ENCODE results near the gene PRKCI. TPM values are rescaled to one million over a fixed set of nuclear protein-coding genes. Genes with fewer than 3 reads are reported as not detected.
"Not testable (repeated sequence)": the region's sequence is repeated elsewhere in the genome, so short reads cannot be mapped to it uniquely, and the experiment has no call there.

The PRKCI gene
- total RNA-seq, 1 experiment from 2014 or later: 62.8 TPM

GRCh38 chr3:170204023-170204472 lies 18.2 kb upstream of the PRKCI start:
- H3K9me3 Mint-ChIP-seq (ENCODE audit: unreplicated experiment): no peaks in the 10 kb centered on the region
- CTCF ChIA-PET: interaction anchor here (0.5 kb wide), 1 partner anchor 160 kb away, joined by 3 read pairs; no protein-coding TSS in a partner anchor
- intact Hi-C loops (cut with micrococcal nuclease): no loop called here
- POLR2A ChIA-PET: interaction anchor here (1.0 to 1.4 kb wide), 3 partner anchors 18 to 67 kb away, joined by 3 to 6 read pairs (median 3); partner anchors contain the start of genes PHC3 and PRKCI
- BruUV-seq (replicated peaks): no TSS peak
- no peak for TF ChIP-seq CTCF (IDR thresholded peaks at IDR 0.05; ENCODE audit: unreplicated experiment)
- H3K27ac Mint-ChIP-seq (ENCODE audit: low read depth, unreplicated experiment): no peak overlapping the region
- no peaks in the 10 kb centered on the region for H3K27me3 Mint-ChIP-seq (ENCODE audit: insufficient read depth, unreplicated experiment)
- H3K4me1 Mint-ChIP-seq (ENCODE audit: insufficient read depth, unreplicated experiment): no peaks in the 10 kb centered on the region
- DNase-seq (ENCODE audit: unreplicated experiment): no peak
- no peaks in the 10 kb centered on the region for H3K36me3 Mint-ChIP-seq (ENCODE audit: insufficient read depth, unreplicated experiment)
- H3K4me3 Mint-ChIP-seq (ENCODE audit: unreplicated experiment): no peak overlapping the region

DNA sequence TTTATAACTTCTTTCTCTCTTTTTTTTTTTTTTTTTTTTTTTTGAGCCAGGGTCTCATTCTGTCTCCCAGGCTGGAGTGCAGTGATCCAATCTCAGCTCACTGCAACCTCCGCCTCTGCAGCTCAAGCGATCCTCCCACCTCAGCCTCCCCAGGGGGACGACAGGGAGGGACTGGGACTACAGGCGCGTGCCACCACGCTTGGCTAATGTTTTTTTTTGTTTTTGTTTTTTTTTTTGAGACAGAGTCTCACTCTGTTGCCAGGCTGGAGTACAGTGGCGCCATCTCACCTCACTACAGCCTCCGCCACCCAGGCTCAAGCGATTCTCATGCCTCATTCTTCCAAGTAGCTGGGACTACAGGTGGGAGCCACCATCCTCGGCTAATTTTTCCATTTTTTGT lies 17.7 kb upstream of the PRKCI start:
- ChIA-PET CTCF (no interaction called here), POLR2A (interaction anchor here (1.4 kb wide), 1 partner anchor 23 kb away, joined by 3 read pairs; the partner anchor contains the start of gene PHC3)
- no peak overlapping the region for H3K27ac Mint-ChIP-seq (ENCODE audit: low read depth, unreplicated experiment)
- no peaks in the 10 kb centered on the region for H3K9me3 Mint-ChIP-seq (ENCODE audit: unreplicated experiment)
- DNase-seq (ENCODE audit: unreplicated experiment): no peak
- H3K4me3 Mint-ChIP-seq (ENCODE audit: unreplicated experiment): no peak overlapping the region
- intact Hi-C loops (cut with micrococcal nuclease): no loop called here
- H3K27me3 Mint-ChIP-seq (ENCODE audit: insufficient read depth, unreplicated experiment): no peaks in the 10 kb centered on the region
- no peak for TF ChIP-seq CTCF (IDR thresholded peaks at IDR 0.05; ENCODE audit: unreplicated experiment)
- no peaks in the 10 kb centered on the region for H3K36me3 Mint-ChIP-seq (ENCODE audit: insufficient read depth, unreplicated experiment)
- H3K4me1 Mint-ChIP-seq (ENCODE audit: insufficient read depth, unreplicated experiment): no peaks in the 10 kb centered on the region
- no TSS peak for BruUV-seq (replicated peaks)

- Mint-ChIP-seq H3K4me1 (ENCODE audit: insufficient read depth, unreplicated experiment) (no peaks in the 10 kb centered on the region), H3K27ac (ENCODE audit: low read depth, unreplicated experiment) (no peak overlapping the region), H3K27me3 (ENCODE audit: insufficient read depth, unreplicated experiment) (no peaks in the 10 kb centered on the region), H3K4me3 (ENCODE audit: unreplicated experiment) (no peak overlapping the region), H3K9me3 (ENCODE audit: unreplicated experiment) (no peaks in the 10 kb centered on the region), H3K36me3 (ENCODE audit: insufficient read depth, unreplicated experiment) (no peaks in the 10 kb centered on the region)
- CTCF ChIA-PET: interaction anchor here (0.6 kb wide), 1 partner anchor 609 kb away, joined by 3 read pairs; no protein-coding TSS in a partner anchor
- no peak for DNase-seq (ENCODE audit: unreplicated experiment)
- intact Hi-C loops (cut with micrococcal nuclease): no loop called here
- POLR2A ChIA-PET: no interaction called here
- no peak for TF ChIP-seq CTCF (IDR thresholded peaks at IDR 0.05; ENCODE audit: unreplicated experiment)
- no TSS peak for BruUV-seq (replicated peaks)
Measured at GRCh38 chr3:170205302-170205701, 16.9 kb upstream of the PRKCI start.

DNA sequence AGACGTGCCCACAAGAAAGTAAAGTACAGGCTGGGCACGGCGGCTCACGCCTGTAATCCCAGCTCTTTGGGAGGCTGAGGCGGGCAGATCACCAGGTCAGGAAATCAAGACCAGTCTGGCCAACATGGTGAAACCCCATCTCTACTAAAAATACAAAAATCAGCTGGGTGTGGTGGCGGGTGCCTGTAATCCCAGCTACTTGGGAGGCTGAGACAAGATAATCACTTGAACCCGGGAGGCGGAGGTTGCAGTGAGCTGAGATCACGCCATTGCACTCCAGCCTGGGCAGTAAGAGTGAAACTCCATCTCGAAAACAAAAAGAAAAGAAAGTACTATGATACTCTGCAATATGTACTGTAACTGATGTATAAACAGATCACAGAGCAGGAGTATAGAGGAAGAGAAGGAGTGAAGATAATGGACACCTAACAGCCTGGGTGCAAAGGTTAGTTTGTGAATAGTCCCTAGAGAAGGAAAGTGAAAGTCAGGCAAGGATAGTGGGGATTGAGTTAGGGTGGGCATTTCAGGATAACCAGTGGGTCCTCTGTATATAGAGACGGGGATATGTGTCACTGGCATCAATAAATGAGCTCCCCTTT lies 16.0 kb upstream of the PRKCI start:
- H3K27ac Mint-ChIP-seq (ENCODE audit: low read depth, unreplicated experiment); intact Hi-C loops (cut with micrococcal nuclease); BruUV-seq (replicated peaks); H3K36me3 Mint-ChIP-seq (ENCODE audit: insufficient read depth, unreplicated experiment); H3K9me3 Mint-ChIP-seq (ENCODE audit: unreplicated experiment); DNase-seq (ENCODE audit: unreplicated experiment); H3K4me3 Mint-ChIP-seq (ENCODE audit: unreplicated experiment); H3K27me3 Mint-ChIP-seq (ENCODE audit: insufficient read depth, unreplicated experiment); H3K4me1 Mint-ChIP-seq (ENCODE audit: insufficient read depth, unreplicated experiment): not testable (repeated sequence)
- ChIA-PET CTCF (interaction anchor here (0.7 kb wide), 1 partner anchor 204 kb away, joined by 4 read pairs; no protein-coding TSS in a partner anchor), POLR2A (interaction anchor here (0.6 kb wide), 1 partner anchor 31 kb away, joined by 3 read pairs; no protein-coding TSS in a partner anchor)

All from MCF 10A (cell line).